HG03139 (cell line): ENCODE measurements around the gene SLC17A9.
A peak's percentile ranks its signal among the peaks of the same experiment; 100 is the strongest.

Experiments
- ATAC-seq: cut with Tn5 transposase; IDR thresholded peaks from one replicate; pipeline ENCODE4 v1.9.1; 2021; ENCODE audit not compliant: unreplicated experiment

The SLC17A9 gene

GRCh38 chr20:62967149-62967501, 14.6 kb downstream of the SLC17A9 start:
- no peak for ATAC-seq

GRCh38 chr20:62967628-62968351, 15.3 kb downstream of the SLC17A9 start:
- ATAC-seq = no peak

GRCh38 chr20:62968378-62969178, 16.1 kb downstream of the SLC17A9 start:
- ATAC-seq = no peak

GRCh38 chr20:62969179-62969760, 16.8 kb downstream of the SLC17A9 start:
- no peak for ATAC-seq

- no peak for ATAC-seq
Observed at GRCh38 chr20:62969939-62970306, 17.4 kb downstream of the SLC17A9 start.

- no peak for ATAC-seq
Observed at GRCh38 chr20:62970307-62971210, 18.1 kb downstream of the SLC17A9 start.

- no peak for ATAC-seq
Observed at GRCh38 chr20:62971211-62971949, 18.9 kb downstream of the SLC17A9 start.

GRCh38 chr20:62971950-62972844, 19.7 kb downstream of the SLC17A9 start:
- ATAC-seq = no peak

- ATAC-seq = no peak
Observed at GRCh38 chr20:62972845-62973745, 20.6 kb downstream of the SLC17A9 start.

GRCh38 chr20:62975251-62975760, 22.8 kb downstream of the SLC17A9 start:
- ATAC-seq = no peak

- no peak for ATAC-seq
Observed at GRCh38 chr20:62975812-62976508, 23.5 kb downstream of the SLC17A9 start.

- no peak for ATAC-seq
Observed at GRCh38 chr20:62976886-62977285, 24.4 kb downstream of the SLC17A9 start.

GRCh38 chr20:62977613-62978560, 25.4 kb downstream of the SLC17A9 start:
- peak; percentile 48 for ATAC-seq

GRCh38 chr20:62978561-62978943, 26.0 kb downstream of the SLC17A9 start:
- ATAC-seq = no peak

- no peak for ATAC-seq
Observed at GRCh38 chr20:62979310-62979709, 26.8 kb downstream of the SLC17A9 start.

- no peak for ATAC-seq
Observed at GRCh38 chr20:62979876-62980373, 27.4 kb downstream of the SLC17A9 start.
